ENCODE measurements around the gene LCAT. TPM values are rescaled to one million over a fixed set of nuclear protein-coding genes. Genes with fewer than 3 reads are reported as not detected.

Gene LCAT
- total and polyA plus RNA-seq, 4 donors, result 45.7 to 201 (median 113) TPM

- peaks cover 3 to 21% (median 16%) of the 10 kb centered on the region in 4 donors for H3K4me1 ChIP-seq (ENCODE audit: control insufficient read depth in 4 of 4, insufficient read depth in 4 of 4, low read length in 3 of 4)
- H3K4me3 ChIP-seq (ENCODE audit: low read depth in 1 of 3, low read length in 3 of 3), result no peak overlapping the region
- WGBS, result 95% methylated on average over 9 of the region's 9 CpGs
- no peak for TF ChIP-seq JUND (IDR thresholded peaks at IDR 0.05)
- TF ChIP-seq FOXA2 (IDR thresholded peaks at IDR 0.05), result no peak
- no peak for TF ChIP-seq ATF3 (IDR thresholded peaks at IDR 0.05)
- no peak for TF ChIP-seq HNF4A (conservative IDR thresholded peaks at IDR 0.05)
- no peak for TF ChIP-seq SP1 (IDR thresholded peaks at IDR 0.05)
- TF ChIP-seq RAD21 (IDR thresholded peaks at IDR 0.05), result no peak
- no peak for TF ChIP-seq REST (IDR thresholded peaks at IDR 0.05)
- no peak for TF ChIP-seq RXRA (IDR thresholded peaks at IDR 0.05)
- TF ChIP-seq YY1 (IDR thresholded peaks at IDR 0.05), result no peak
- no peak for TF ChIP-seq NR2F2 (IDR thresholded peaks at IDR 0.05)
- no peak for TF ChIP-seq HNF4G (IDR thresholded peaks at IDR 0.05)
- TF ChIP-seq FOXA1 (IDR thresholded peaks at IDR 0.05), result no peak
- no peak for TF ChIP-seq MAX (IDR thresholded peaks at IDR 0.05)
- TF ChIP-seq ZBTB33 (IDR thresholded peaks at IDR 0.05), result no peak
- no peak for TF ChIP-seq CTCF (IDR thresholded peaks at IDR 0.05; ENCODE audit: low read depth, low read length, missing input control)
- TF ChIP-seq GABPA (IDR thresholded peaks at IDR 0.05 in 1 of 2, conservative IDR thresholded peaks at IDR 0.05 in 1 of 2), result no peak
- TF ChIP-seq EGR1 (IDR thresholded peaks at IDR 0.05; ENCODE audit: low read depth in 2 of 2), result no peak
- no peak for TF ChIP-seq TAF1 (conservative IDR thresholded peaks at IDR 0.05)
- no peaks in the 10 kb centered on the region for H3K9me3 ChIP-seq (ENCODE audit: control insufficient read depth in 4 of 4, low read length in 3 of 4)
- no peak overlapping the region for H3K9ac ChIP-seq (ENCODE audit: low read depth in 1 of 2, low read length in 2 of 2)
- DNase-seq (ENCODE audit: low spot score), result no peak
- no peaks in the 10 kb centered on the region for H3K27me3 ChIP-seq (ENCODE audit: control insufficient read depth in 4 of 4, insufficient read depth in 4 of 4, low read length in 3 of 4)
- H3K27ac ChIP-seq (ENCODE audit: low read depth in 1 of 2, low read length in 2 of 2), result no peak overlapping the region
- H3K36me3 ChIP-seq (ENCODE audit: control insufficient read depth in 4 of 4, insufficient read depth in 3 of 4, low read depth in 1 of 4, low read length in 3 of 4), result no peaks in the 10 kb centered on the region
Measured at GRCh38 chr16:67971111-67971510, 27.2 kb upstream of the LCAT start.

All from liver (tissue), 9 donors.